Right cardiac atrium (tissue), 5 donors: ENCODE results near the gene DLG4. TPM values are rescaled to one million over a fixed set of nuclear protein-coding genes. Genes with fewer than 3 reads are reported as not detected.

Experiments used
- ATAC-seq, 2 donors: fragments of 200-7000 bp; cut with Tn5 transposase; one replicate each; pipeline versions ENCODE4 v1.8.0 to v1.9.1; 2020; ENCODE audit warnings: moderate library complexity in 2 of 2, mild to moderate bottlenecking in 1 of 2
- DNase-seq, 3 donors: peaks; one replicate each; pipeline ENCODE4 v3.0.0-alpha.2; 2020
- H3K27ac ChIP-seq: one replicate; pipeline ENCODE4 v1.5.1; 2013; ENCODE audit warnings: mild to moderate bottlenecking, low read length, control low read depth, moderate library complexity
- H3K27me3 ChIP-seq: one replicate; pipeline ENCODE4 v1.6.1; 2013; ENCODE audit not compliant: control insufficient read depth, insufficient read depth
- H3K4me1 ChIP-seq: one replicate; pipeline ENCODE4 v1.6.1; 2013; ENCODE audit warnings: low read length; ENCODE audit not compliant: control insufficient read depth, insufficient read depth
- H3K4me3 ChIP-seq: one replicate; pipeline ENCODE4 v1.5.1; 2013; ENCODE audit warnings: low read length, control low read depth
- H3K9me3 ChIP-seq: one replicate; pipeline ENCODE4 v1.6.1; 2013; ENCODE audit warnings: low read length; ENCODE audit not compliant: control insufficient read depth
- WGBS: extraction: QIAGEN DNeasy Blood & Tissue Kit; methylation state at CpG from one replicate; pipeline ENCODE4 v1.1.7; 2013; 5-methylcytosine and 5-hydroxymethylcytosine counted together
- intact Hi-C, 4 donors: fragments of 100-400 bp; cut with DNase I; formaldehyde crosslinking; loops; one replicate each; pipeline versions ENCODE4 v1.11.0 to v1.14.0; 2022 to 2023
- polyA plus RNA-seq: library from polyadenylated mRNA; stranded (reverse); fragments of 200-250 nt; gene quantifications from one replicate; pipeline ENCODE4 v1.2.3, GENCODE V29; 2013
- total RNA-seq, 4 donors: library from RNA; stranded (reverse); fragmentation: NEBNext Ultra II Directional; extraction: Animal tissue kit (Norgen Biotek cat#: 25700); gene quantifications; one replicate each; pipeline ENCODE4 v1.2.1, GENCODE V29; 2021
- donor health status: healthy with polysubstance abuse.
- donor health status: DM: no; HTN: yes; CAD: no.
- donor health status: DM: no; HTN: no; CAD: no.
- donor health status: DM: no; HTN: yes; CAD: no; lungs with severe emphysema.
- donor health status: DM: yes; HTN: yes; CAD: no.

DLG4 gene
- total and polyA plus RNA-seq, 5 donors = 23.3 to 36.2 (median 30.8) TPM

GRCh38 chr17:7211491-7212273 lies 8.0 kb downstream of the DLG4 start:
- WGBS = 40% methylated on average over 35 of the region's 37 CpGs
- intact Hi-C loops = no loop called here
- Histone ChIP-seq H3K4me3 (no peak overlapping the region), H3K27me3 (no peaks in the 10 kb centered on the region), H3K27ac (no peak overlapping the region), H3K4me1 (no peaks in the 10 kb centered on the region), H3K9me3 (no peaks in the 10 kb centered on the region)
- peak in 2 of 3 donors; percentile 48 to 56 for DNase-seq
- no peak for ATAC-seq

- intact Hi-C loops = no loop called here
- WGBS = 86% methylated on average over 9 of the region's 9 CpGs
- H3K27me3 ChIP-seq = no peaks in the 10 kb centered on the region
- H3K27ac ChIP-seq = no peak overlapping the region
- DNase-seq (peak in 2 of 3 donors; percentile 6 to 33), ATAC-seq (no peak)
- H3K4me1 ChIP-seq = no peaks in the 10 kb centered on the region
- H3K9me3 ChIP-seq = no peaks in the 10 kb centered on the region
- H3K4me3 ChIP-seq = no peak overlapping the region
These were observed 10.7 kb downstream of the DLG4 start for GRCh38 chr17:7208754-7209460.

- no peaks in the 10 kb centered on the region for H3K27me3 ChIP-seq
- no peak for ATAC-seq
- peak in 2 of 3 donors; percentile 24 to 74 for DNase-seq
- no peaks in the 10 kb centered on the region for H3K4me1 ChIP-seq
- intact Hi-C loops = no loop called here
- H3K9me3 ChIP-seq = no peaks in the 10 kb centered on the region
- no peak overlapping the region for H3K27ac ChIP-seq
- no peak overlapping the region for H3K4me3 ChIP-seq
- WGBS = 58% methylated on average over 21 of the region's 21 CpGs
These were observed 11.5 kb downstream of the DLG4 start for GRCh38 chr17:7208027-7208571.

- ATAC-seq (no peak), DNase-seq (peak in 2 of 3 donors; percentile 13 to 72)
- WGBS = 63% methylated on average over 24 of the region's 24 CpGs
- H3K4me1 ChIP-seq = no peaks in the 10 kb centered on the region
- no peak overlapping the region for H3K4me3 ChIP-seq
- intact Hi-C loops = no loop called here
- H3K27ac ChIP-seq = no peak overlapping the region
- H3K27me3 ChIP-seq = no peaks in the 10 kb centered on the region
- H3K9me3 ChIP-seq = no peaks in the 10 kb centered on the region
These were observed 12.3 kb downstream of the DLG4 start for GRCh38 chr17:7207120-7208001.

- WGBS = 40% methylated on average over 15 of the region's 15 CpGs
- intact Hi-C loops = no loop called here
These were observed 14.1 kb downstream of the DLG4 start for GRCh38 chr17:7205561-7205960.

GRCh38 chr17:7204828-7205461 lies 14.7 kb downstream of the DLG4 start:
- Histone ChIP-seq H3K27me3 (no peaks in the 10 kb centered on the region), H3K9me3 (no peaks in the 10 kb centered on the region), H3K27ac (peak overlapping the region; percentile 1), H3K4me1 (no peaks in the 10 kb centered on the region), H3K4me3 (peak overlapping the region; percentile 21)
- WGBS = 1% methylated on average over 34 of the region's 34 CpGs
- DNase-seq (peak; percentile 93 to 98 (median 97)), ATAC-seq (peak; percentile 90 to 92)
- intact Hi-C loops = no loop called here

More at GRCh38 chr17:7205561-7205960, 14.1 kb downstream of the DLG4 start:
- DNase-seq (peak in 2 of 3 donors; percentile 21 to 48), ATAC-seq (no peak)
- no peak overlapping the region for H3K27ac ChIP-seq
- no peaks in the 10 kb centered on the region for H3K4me1 ChIP-seq
- no peaks in the 10 kb centered on the region for H3K27me3 ChIP-seq
- H3K9me3 ChIP-seq = no peaks in the 10 kb centered on the region
- peak overlapping the region; percentile 21 for H3K4me3 ChIP-seq

- WGBS = 77% methylated on average over 15 of the region's 15 CpGs
- DNase-seq (peak in 2 of 3 donors; percentile 64 to 65), ATAC-seq (peak; percentile 3 to 6)
- H3K4me1 ChIP-seq = no peaks in the 10 kb centered on the region
- no peaks in the 10 kb centered on the region for H3K27me3 ChIP-seq
- no peaks in the 10 kb centered on the region for H3K9me3 ChIP-seq
- no peak overlapping the region for H3K27ac ChIP-seq
- peak overlapping the region; percentile 21 for H3K4me3 ChIP-seq
- intact Hi-C loops = no loop called here
These were observed 15.3 kb downstream of the DLG4 start for GRCh38 chr17:7204336-7204735.

GRCh38 chr17:7203391-7203790 lies 16.2 kb downstream of the DLG4 start:
- ATAC-seq (no peak), DNase-seq (peak; percentile 10 to 54 (median 42))
- Histone ChIP-seq H3K4me3 (no peak overlapping the region), H3K27ac (no peak overlapping the region), H3K4me1 (no peaks in the 10 kb centered on the region), H3K27me3 (no peaks in the 10 kb centered on the region), H3K9me3 (no peaks in the 10 kb centered on the region)
- intact Hi-C loops = no loop called here
- 89% methylated on average over 16 of the region's 16 CpGs for WGBS

- no peak overlapping the region for H3K4me3 ChIP-seq
- intact Hi-C loops = no loop called here
- ATAC-seq (no peak), DNase-seq (peak in 1 of 3 donors; percentile 45)
- H3K27me3 ChIP-seq = no peaks in the 10 kb centered on the region
- no peaks in the 10 kb centered on the region for H3K9me3 ChIP-seq
- no peak overlapping the region for H3K27ac ChIP-seq
- 91% methylated on average over 22 of the region's 22 CpGs for WGBS
- H3K4me1 ChIP-seq = no peaks in the 10 kb centered on the region
These were observed 22.8 kb downstream of the DLG4 start for GRCh38 chr17:7196651-7197401.

- no peak for ATAC-seq
- DNase-seq = peak in 1 of 3 donors; percentile 34
- intact Hi-C loops = no loop called here
- 96% methylated on average over 12 of the region's 12 CpGs for WGBS
- Histone ChIP-seq H3K4me1 (no peaks in the 10 kb centered on the region), H3K4me3 (no peak overlapping the region), H3K27ac (no peak overlapping the region), H3K9me3 (no peaks in the 10 kb centered on the region), H3K27me3 (no peaks in the 10 kb centered on the region)
These were observed 23.7 kb downstream of the DLG4 start for GRCh38 chr17:7195971-7196370.
